H9 (cell line): Measurements from ENCODE around the gene BTBD8. TPM values are rescaled to one million over a fixed set of nuclear protein-coding genes. Genes with fewer than 3 reads are reported as not detected.

Experiments
- DNase-seq: peaks from one replicate; pipeline ENCODE4 v3.0.0-alpha.2; 2017
- H2AFZ ChIP-seq: one replicate; pipeline ENCODE4 v1.6.1; 2013; ENCODE audit warnings: mild to moderate bottlenecking, low read length, control low read depth, moderate library complexity
- H2AK5ac ChIP-seq: 2 replicates; pipeline ENCODE4 v1.6.1; 2013; ENCODE audit warnings: low read length, control low read depth, mixed read lengths; ENCODE audit not compliant: insufficient read length
- H2BK120ac ChIP-seq: one replicate; pipeline ENCODE4 v1.6.1; 2013; ENCODE audit warnings: low read depth, mild to moderate bottlenecking, low read length, control low read depth, inconsistent platforms; ENCODE audit not compliant: poor library complexity, severe bottlenecking
- H2BK12ac ChIP-seq: 2 replicates; pipeline ENCODE4 v1.6.1; 2013; ENCODE audit warnings: low read length, control low read depth, mixed read lengths, low read depth; ENCODE audit not compliant: insufficient read length
- H2BK15ac ChIP-seq: 2 replicates; pipeline ENCODE4 v1.6.1; 2013; ENCODE audit warnings: low read depth, low read length, control low read depth
- H2BK20ac ChIP-seq: one replicate; pipeline ENCODE4 v1.6.1; 2013; ENCODE audit warnings: low read depth, mild to moderate bottlenecking, low read length, control low read depth, inconsistent platforms; ENCODE audit not compliant: poor library complexity, severe bottlenecking
- H2BK5ac ChIP-seq: 2 replicates; pipeline ENCODE4 v1.6.1; 2013; ENCODE audit warnings: low read length, control low read depth, mixed read lengths; ENCODE audit not compliant: insufficient read length
- H3K14ac ChIP-seq: 2 replicates; pipeline ENCODE4 v1.6.1; 2013; ENCODE audit warnings: low read length, control low read depth; ENCODE audit not compliant: insufficient read depth
- H3K18ac ChIP-seq: 2 replicates; pipeline ENCODE4 v1.6.1; 2013; ENCODE audit warnings: low read depth, mild to moderate bottlenecking, mixed read lengths, low read length, control low read depth; ENCODE audit not compliant: insufficient read length
- H3K23ac ChIP-seq: 2 replicates; pipeline ENCODE4 v1.6.1; 2013; ENCODE audit warnings: low read length, control low read depth, mixed read lengths, low read depth; ENCODE audit not compliant: insufficient read length
- H3K23me2 ChIP-seq: 2 replicates; pipeline ENCODE4 v1.6.1; 2013; ENCODE audit warnings: low read depth, mild to moderate bottlenecking, mixed read lengths, low read length, control low read depth; ENCODE audit not compliant: insufficient read length, poor library complexity, severe bottlenecking
- H3K27ac ChIP-seq: 2 replicates; pipeline ENCODE4 v1.5.1; 2013; ENCODE audit warnings: low read length, control low read depth, mixed read lengths, low read depth; ENCODE audit not compliant: insufficient read length
- H3K27me3 ChIP-seq: 2 replicates; pipeline ENCODE4 v1.6.1; 2013; ENCODE audit warnings: low read length, control low read depth, inconsistent platforms; ENCODE audit not compliant: insufficient read depth
- H3K4ac ChIP-seq: 2 replicates; pipeline ENCODE4 v1.6.1; 2013; ENCODE audit warnings: low read depth, mild to moderate bottlenecking, control low read depth, inconsistent platforms, low read length, moderate library complexity
- H3K4me1 ChIP-seq: 2 replicates; pipeline ENCODE4 v1.6.1; 2013; ENCODE audit warnings: low read length, control low read depth, inconsistent platforms; ENCODE audit not compliant: insufficient read depth
- H3K4me2 ChIP-seq: 2 replicates; pipeline ENCODE4 v1.6.1; 2013; ENCODE audit warnings: low read length, control low read depth, mixed read lengths; ENCODE audit not compliant: insufficient read length, insufficient read depth
- H3K56ac ChIP-seq: 2 replicates; pipeline ENCODE4 v1.6.1; 2013; ENCODE audit warnings: low read depth, mild to moderate bottlenecking, mixed read lengths, low read length, control low read depth; ENCODE audit not compliant: insufficient read length
- H3K79me1 ChIP-seq: 2 replicates; pipeline ENCODE4 v1.6.1; 2013; ENCODE audit warnings: low read depth, mild to moderate bottlenecking, moderate library complexity, low read length, control low read depth, inconsistent platforms; ENCODE audit not compliant: insufficient read depth, poor library complexity, severe bottlenecking
- H3K79me2 ChIP-seq: 2 replicates; pipeline ENCODE4 v1.6.1; 2013; ENCODE audit warnings: low read length, control low read depth, inconsistent platforms; ENCODE audit not compliant: insufficient read depth
- H3K9ac ChIP-seq: 2 replicates; pipeline ENCODE4 v1.6.1; 2013; ENCODE audit warnings: low read length, control low read depth, mixed read lengths; ENCODE audit not compliant: insufficient read length; ENCODE audit errors: extremely low read depth
- H3K9me3 ChIP-seq: one replicate; pipeline ENCODE4 v1.6.1; 2013; ENCODE audit warnings: low read depth, low read length, inconsistent platforms; ENCODE audit not compliant: control insufficient read depth
- H3T11ph ChIP-seq: one replicate; pipeline ENCODE4 v1.6.1; 2013; ENCODE audit warnings: mild to moderate bottlenecking, low read length, control low read depth, inconsistent platforms
- H4K20me1 ChIP-seq: one replicate; pipeline ENCODE4 v1.6.1; 2013; ENCODE audit not compliant: control insufficient read depth, insufficient read length, insufficient read depth
- H4K5ac ChIP-seq: 2 replicates; pipeline ENCODE4 v1.6.1; 2013; ENCODE audit warnings: low read depth, mild to moderate bottlenecking, mixed read lengths, low read length, control low read depth; ENCODE audit not compliant: insufficient read length
- H4K8ac ChIP-seq: replicated peaks from 2 replicates; pipeline ENCODE4 v1.6.1; 2013; ENCODE audit warnings: low read length, control low read depth, mixed read lengths, low read depth; ENCODE audit not compliant: insufficient read length
- H4K91ac ChIP-seq: 2 replicates; pipeline ENCODE4 v1.6.1; 2013; ENCODE audit warnings: low read depth, mild to moderate bottlenecking, moderate library complexity, mixed read lengths, low read length, control low read depth; ENCODE audit not compliant: insufficient read length
- H3K27ac Mint-ChIP-seq, 3 experiments: 2 replicates in 2 of 3; 3 replicates in 1 of 3; pipeline ENCODE4 v1.8.0; 2020 to 2021; ENCODE audit warnings: mixed read lengths in 3 of 3, mild to moderate bottlenecking in 1 of 3, moderate library complexity in 1 of 3
- H3K27me3 Mint-ChIP-seq: 2 replicates; pipeline ENCODE4 v1.8.0; 2021; ENCODE audit warnings: low read depth, mild to moderate bottlenecking, moderate library complexity, mixed read lengths
- H3K36me3 Mint-ChIP-seq, 3 experiments: 2 replicates in 2 of 3; 3 replicates in 1 of 3; pipeline ENCODE4 v1.8.0; 2020 to 2021; ENCODE audit warnings: low read depth in 3 of 3, mixed read lengths in 3 of 3; ENCODE audit not compliant: insufficient read depth in 1 of 3
- H3K4me1 Mint-ChIP-seq, 2 experiments: 2 replicates each; pipeline ENCODE4 v1.8.0; 2020; ENCODE audit warnings: mixed read lengths in 2 of 2
- H3K4me3 Mint-ChIP-seq, 2 experiments: 2 replicates in 1 of 2; 3 replicates in 1 of 2; pipeline ENCODE4 v1.8.0; 2020 to 2021; ENCODE audit warnings: mild to moderate bottlenecking in 2 of 2, mixed read lengths in 2 of 2, moderate library complexity in 1 of 2
- H3K9me3 Mint-ChIP-seq, 2 experiments: 2 replicates in 1 of 2; 3 replicates in 1 of 2; pipeline ENCODE4 v1.8.0; 2020; ENCODE audit warnings: mild to moderate bottlenecking in 2 of 2, mixed read lengths in 2 of 2, moderate library complexity in 1 of 2
- total RNA-seq: library from RNA; stranded (reverse); gene quantifications from 2 replicates; pipeline ENCODE4 v1.2.1, GENCODE V29; 2021
- TF ChIP-seq, protein P1 (sequence below): fragments of 200-600 bp; sonication (generic); conservative IDR thresholded peaks from 3 replicates; pipeline ENCODE4 v1.8.0; 2021; ENCODE audit warnings: antibody characterized with exemption, mild to moderate bottlenecking

BTBD8 gene
- total RNA-seq, 1 experiment from 2014 or later: 1.4 TPM

DNA sequence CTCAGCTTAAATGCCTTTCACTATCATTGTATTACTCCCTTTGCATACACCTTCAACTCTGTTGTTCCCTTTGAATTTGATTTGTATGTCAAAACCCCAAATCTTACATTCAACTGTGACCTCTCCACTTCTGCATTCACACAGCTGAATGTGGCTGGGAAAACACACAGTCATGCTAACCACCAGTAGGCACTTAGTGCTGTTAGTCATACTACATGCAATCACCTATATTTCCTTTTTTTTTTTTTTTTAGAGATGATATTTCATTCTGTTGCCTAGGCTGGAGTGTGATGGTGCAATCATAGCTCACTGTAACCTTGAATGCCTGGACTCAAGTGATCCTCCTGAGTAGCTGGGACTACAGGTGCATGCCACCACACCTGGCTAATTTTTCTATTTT, 16.2 kb downstream of the BTBD8 start:
- no peaks in the 10 kb centered on the region for H3K79me2 ChIP-seq
- H3K56ac ChIP-seq: no peak overlapping the region
- H3K14ac ChIP-seq: no peak overlapping the region
- Mint-ChIP-seq H3K36me3 (no peaks in the 10 kb centered on the region), H3K4me1 (0 out of 4 replicates have a peak, but pooled peaks cover 0 to 2% of the 10 kb centered on the region in 2 experiments), H3K27ac (peak overlapping the region in 1 of 3 experiments; percentile 42; a peak in 1 of 7 replicates), H3K4me3 (no peak overlapping the region), H3K27me3 (no peaks in the 10 kb centered on the region), H3K9me3 (no peaks in the 10 kb centered on the region)
- no peak overlapping the region for H4K5ac ChIP-seq
- H4K8ac ChIP-seq: no peak overlapping the region
- H3K27me3 ChIP-seq: no peaks in the 10 kb centered on the region
- no peak overlapping the region for H2BK120ac ChIP-seq
- H2BK12ac ChIP-seq: no peak overlapping the region
- no peak overlapping the region for H2AFZ ChIP-seq
- no peak overlapping the region for H3K4me2 ChIP-seq
- H3T11ph ChIP-seq: no peak overlapping the region
- H3K23ac ChIP-seq: no peak overlapping the region
- H4K20me1 ChIP-seq: no peaks in the 10 kb centered on the region
- H3K4ac ChIP-seq: no peak overlapping the region
- H3K9me3 ChIP-seq: no peaks in the 10 kb centered on the region
- no peak overlapping the region for H2BK15ac ChIP-seq
- no peak overlapping the region for H3K9ac ChIP-seq
- no peak for DNase-seq
- no peak overlapping the region for H2AK5ac ChIP-seq
- no peak overlapping the region for H2BK5ac ChIP-seq
- no peaks in the 10 kb centered on the region for H3K23me2 ChIP-seq
- TF ChIP-seq, protein P1, sequence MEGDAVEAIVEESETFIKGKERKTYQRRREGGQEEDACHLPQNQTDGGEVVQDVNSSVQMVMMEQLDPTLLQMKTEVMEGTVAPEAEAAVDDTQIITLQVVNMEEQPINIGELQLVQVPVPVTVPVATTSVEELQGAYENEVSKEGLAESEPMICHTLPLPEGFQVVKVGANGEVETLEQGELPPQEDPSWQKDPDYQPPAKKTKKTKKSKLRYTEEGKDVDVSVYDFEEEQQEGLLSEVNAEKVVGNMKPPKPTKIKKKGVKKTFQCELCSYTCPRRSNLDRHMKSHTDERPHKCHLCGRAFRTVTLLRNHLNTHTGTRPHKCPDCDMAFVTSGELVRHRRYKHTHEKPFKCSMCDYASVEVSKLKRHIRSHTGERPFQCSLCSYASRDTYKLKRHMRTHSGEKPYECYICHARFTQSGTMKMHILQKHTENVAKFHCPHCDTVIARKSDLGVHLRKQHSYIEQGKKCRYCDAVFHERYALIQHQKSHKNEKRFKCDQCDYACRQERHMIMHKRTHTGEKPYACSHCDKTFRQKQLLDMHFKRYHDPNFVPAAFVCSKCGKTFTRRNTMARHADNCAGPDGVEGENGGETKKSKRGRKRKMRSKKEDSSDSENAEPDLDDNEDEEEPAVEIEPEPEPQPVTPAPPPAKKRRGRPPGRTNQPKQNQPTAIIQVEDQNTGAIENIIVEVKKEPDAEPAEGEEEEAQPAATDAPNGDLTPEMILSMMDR: no peak
- no peak overlapping the region for H3K27ac ChIP-seq
- H4K91ac ChIP-seq: no peak overlapping the region
- H2BK20ac ChIP-seq: no peak overlapping the region
- no peaks in the 10 kb centered on the region for H3K4me1 ChIP-seq
- no peak overlapping the region for H3K18ac ChIP-seq
- no peaks in the 10 kb centered on the region for H3K79me1 ChIP-seq
